ENCODE results near the gene PTPRJ.

Gene PTPRJ

GRCh38 chr11:48165426-48165825 lies 185.1 kb downstream of the PTPRJ start:
- H3K36me3 ChIP-seq (ENCODE audit: insufficient read depth, low read length) = peaks cover 12% of the 10 kb centered on the region
- H3K4me3 ChIP-seq (ENCODE audit: low read length) = no peak overlapping the region
- WGBS = 64% methylated on average over 3 of the region's 3 CpGs
- H3K9ac ChIP-seq (ENCODE audit: low read depth, low read length) = no peak overlapping the region
- no peak overlapping the region for H3K27ac ChIP-seq (ENCODE audit: low read depth, low read length)
- no peaks in the 10 kb centered on the region for H3K9me3 ChIP-seq (ENCODE audit: insufficient read depth, low read depth, low read length)
- H3K4me1 ChIP-seq (ENCODE audit: insufficient read depth, low read length) = no peaks in the 10 kb centered on the region
- H3K27me3 ChIP-seq (ENCODE audit: insufficient read depth, low read length) = no peaks in the 10 kb centered on the region

GRCh38 chr11:48167380-48167779 lies 187.0 kb downstream of the PTPRJ start:
- Histone ChIP-seq H3K9ac (ENCODE audit: low read depth, low read length) (no peak overlapping the region), H3K27ac (ENCODE audit: low read depth, low read length) (no peak overlapping the region), H3K36me3 (ENCODE audit: insufficient read depth, low read length) (peaks cover 12% of the 10 kb centered on the region), H3K4me3 (ENCODE audit: low read length) (no peak overlapping the region), H3K27me3 (ENCODE audit: insufficient read depth, low read length) (no peaks in the 10 kb centered on the region), H3K9me3 (ENCODE audit: insufficient read depth, low read depth, low read length) (no peaks in the 10 kb centered on the region), H3K4me1 (ENCODE audit: insufficient read depth, low read length) (no peaks in the 10 kb centered on the region)
- 96% methylated on average over 6 of the region's 6 CpGs for WGBS

- no peak overlapping the region for H3K9ac ChIP-seq (ENCODE audit: low read depth, low read length)
- no peak overlapping the region for H3K4me3 ChIP-seq (ENCODE audit: low read length)
- H3K9me3 ChIP-seq (ENCODE audit: insufficient read depth, low read depth, low read length) = no peaks in the 10 kb centered on the region
- no peaks in the 10 kb centered on the region for H3K4me1 ChIP-seq (ENCODE audit: insufficient read depth, low read length)
- 92% methylated on average over 6 of the region's 6 CpGs for WGBS
- H3K27me3 ChIP-seq (ENCODE audit: insufficient read depth, low read length) = no peaks in the 10 kb centered on the region
- H3K36me3 ChIP-seq (ENCODE audit: insufficient read depth, low read length) = peaks cover 12% of the 10 kb centered on the region
- H3K27ac ChIP-seq (ENCODE audit: low read depth, low read length) = no peak overlapping the region
Measured at GRCh38 chr11:48168815-48169214, 188.5 kb downstream of the PTPRJ start.

- Histone ChIP-seq H3K27me3 (ENCODE audit: insufficient read depth, low read length) (no peaks in the 10 kb centered on the region), H3K4me1 (ENCODE audit: insufficient read depth, low read length) (no peaks in the 10 kb centered on the region), H3K9ac (ENCODE audit: low read depth, low read length) (no peak overlapping the region), H3K9me3 (ENCODE audit: insufficient read depth, low read depth, low read length) (no peaks in the 10 kb centered on the region), H3K4me3 (ENCODE audit: low read length) (no peak overlapping the region), H3K36me3 (ENCODE audit: insufficient read depth, low read length) (peaks cover 8% of the 10 kb centered on the region), H3K27ac (ENCODE audit: low read depth, low read length) (no peak overlapping the region)
- WGBS = 92% methylated on average over 6 of the region's 6 CpGs
Measured at GRCh38 chr11:48169259-48169658, 188.9 kb downstream of the PTPRJ start.

GRCh38 chr11:48169717-48170116 lies 189.4 kb downstream of the PTPRJ start:
- WGBS = 93% methylated on average over 7 of the region's 7 CpGs
- Histone ChIP-seq H3K4me1 (ENCODE audit: insufficient read depth, low read length) (no peaks in the 10 kb centered on the region), H3K4me3 (ENCODE audit: low read length) (no peak overlapping the region), H3K27me3 (ENCODE audit: insufficient read depth, low read length) (no peaks in the 10 kb centered on the region), H3K27ac (ENCODE audit: low read depth, low read length) (no peak overlapping the region), H3K9ac (ENCODE audit: low read depth, low read length) (no peak overlapping the region), H3K9me3 (ENCODE audit: insufficient read depth, low read depth, low read length) (no peaks in the 10 kb centered on the region), H3K36me3 (ENCODE audit: insufficient read depth, low read length) (peaks cover 7% of the 10 kb centered on the region; the same call in 1 of the 2 replicates)

GRCh38 chr11:48170241-48171233 lies 190.2 kb downstream of the PTPRJ start:
- H3K4me1 ChIP-seq (ENCODE audit: insufficient read depth, low read length) = no peaks in the 10 kb centered on the region

GRCh38 chr11:48172818-48173609 lies 192.7 kb downstream of the PTPRJ start:
- no peaks in the 10 kb centered on the region for H3K36me3 ChIP-seq (ENCODE audit: insufficient read depth, low read length)
- H3K4me1 ChIP-seq (ENCODE audit: insufficient read depth, low read length) = no peaks in the 10 kb centered on the region
- peaks cover 16% of the 10 kb centered on the region for H3K9me3 ChIP-seq (ENCODE audit: insufficient read depth, low read depth, low read length)
- WGBS = 54% methylated on average over 13 of the region's 14 CpGs
- no peak overlapping the region for H3K27ac ChIP-seq (ENCODE audit: low read depth, low read length)
- H3K9ac ChIP-seq (ENCODE audit: low read depth, low read length) = no peak overlapping the region
- H3K27me3 ChIP-seq (ENCODE audit: insufficient read depth, low read length) = no peaks in the 10 kb centered on the region
- H3K4me3 ChIP-seq (ENCODE audit: low read length) = no peak overlapping the region

More at GRCh38 chr11:48170241-48171233, 190.2 kb downstream of the PTPRJ start:
- no peak overlapping the region for H3K4me3 ChIP-seq (ENCODE audit: low read length)
- no peak overlapping the region for H3K9ac ChIP-seq (ENCODE audit: low read depth, low read length)
- H3K36me3 ChIP-seq (ENCODE audit: insufficient read depth, low read length) = peaks cover 3% of the 10 kb centered on the region; the same call in 1 of the 2 replicates
- H3K9me3 ChIP-seq (ENCODE audit: insufficient read depth, low read depth, low read length) = 0 out of 2 replicates have a peak, but pooled peaks cover 1% of the 10 kb centered on the region
- H3K27me3 ChIP-seq (ENCODE audit: insufficient read depth, low read length) = no peaks in the 10 kb centered on the region
- no peak overlapping the region for H3K27ac ChIP-seq (ENCODE audit: low read depth, low read length)
- WGBS = 88% methylated on average over 10 of the region's 10 CpGs

GRCh38 chr11:48177661-48178060 lies 197.3 kb downstream of the PTPRJ start:
- no peak overlapping the region for H3K9ac ChIP-seq (ENCODE audit: low read depth, low read length)
- H3K9me3 ChIP-seq (ENCODE audit: insufficient read depth, low read depth, low read length) = peaks cover 48% of the 10 kb centered on the region
- H3K27me3 ChIP-seq (ENCODE audit: insufficient read depth, low read length) = no peaks in the 10 kb centered on the region
- H3K4me3 ChIP-seq (ENCODE audit: low read length) = no peak overlapping the region
- H3K27ac ChIP-seq (ENCODE audit: low read depth, low read length) = no peak overlapping the region
- 100% methylated on average over 2 of the region's 4 CpGs for whole genome bisulfite sequencing
- H3K4me1 ChIP-seq (ENCODE audit: insufficient read depth, low read length) = no peaks in the 10 kb centered on the region
- H3K36me3 ChIP-seq (ENCODE audit: insufficient read depth, low read length) = no peaks in the 10 kb centered on the region

GRCh38 chr11:48180627-48181026 lies 200.3 kb downstream of the PTPRJ start:
- Histone ChIP-seq H3K27ac (ENCODE audit: low read depth, low read length) (no peak overlapping the region), H3K4me3 (ENCODE audit: low read length) (no peak overlapping the region), H3K27me3 (ENCODE audit: insufficient read depth, low read length) (no peaks in the 10 kb centered on the region), H3K36me3 (ENCODE audit: insufficient read depth, low read length) (no peaks in the 10 kb centered on the region), H3K9ac (ENCODE audit: low read depth, low read length) (no peak overlapping the region), H3K4me1 (ENCODE audit: insufficient read depth, low read length) (no peaks in the 10 kb centered on the region), H3K9me3 (ENCODE audit: insufficient read depth, low read depth, low read length) (peaks cover 63% of the 10 kb centered on the region)
- 77% methylated on average over 6 of the region's 6 CpGs for WGBS

GRCh38 chr11:48182860-48183526 lies 202.6 kb downstream of the PTPRJ start:
- WGBS = 87% methylated on average over 4 of the region's 4 CpGs
- Histone ChIP-seq H3K27me3 (ENCODE audit: insufficient read depth, low read length) (no peaks in the 10 kb centered on the region), H3K4me3 (ENCODE audit: low read length) (no peak overlapping the region), H3K9ac (ENCODE audit: low read depth, low read length) (no peak overlapping the region), H3K9me3 (ENCODE audit: insufficient read depth, low read depth, low read length) (peaks cover 49% of the 10 kb centered on the region), H3K27ac (ENCODE audit: low read depth, low read length) (no peak overlapping the region), H3K4me1 (ENCODE audit: insufficient read depth, low read length) (no peaks in the 10 kb centered on the region), H3K36me3 (ENCODE audit: insufficient read depth, low read length) (no peaks in the 10 kb centered on the region)

- Histone ChIP-seq H3K9ac (ENCODE audit: low read depth, low read length) (no peak overlapping the region), H3K36me3 (ENCODE audit: insufficient read depth, low read length) (no peaks in the 10 kb centered on the region), H3K9me3 (ENCODE audit: insufficient read depth, low read depth, low read length) (peaks cover 41% of the 10 kb centered on the region), H3K27me3 (ENCODE audit: insufficient read depth, low read length) (no peaks in the 10 kb centered on the region), H3K4me3 (ENCODE audit: low read length) (no peak overlapping the region), H3K27ac (ENCODE audit: low read depth, low read length) (no peak overlapping the region), H3K4me1 (ENCODE audit: insufficient read depth, low read length) (no peaks in the 10 kb centered on the region)
Measured at GRCh38 chr11:48184452-48184851, 204.1 kb downstream of the PTPRJ start.
